Upper lobe of right lung (tissue), 1 donor: ENCODE results near the gene SLC17A2. TPM values are rescaled to one million over a fixed set of nuclear protein-coding genes. Genes with fewer than 3 reads are reported as not detected.

Experiments used
- ATAC-seq: fragments of 200-7000 bp; cut with Tn5 transposase; one replicate; pipeline ENCODE4 v1.9.1; 2020; ENCODE audit warnings: mild to moderate bottlenecking, moderate library complexity
- DNase-seq: peaks from one replicate; pipeline ENCODE4 v3.0.0-alpha.2; 2020
- H3K27ac ChIP-seq: fragments of 200-600 bp; one replicate; pipeline ENCODE4 v1.8.0; 2022
- H3K27me3 ChIP-seq: fragments of 200-600 bp; one replicate; pipeline ENCODE4 v1.8.0; 2022; ENCODE audit warnings: mild to moderate bottlenecking
- H3K36me3 ChIP-seq: fragments of 200-600 bp; one replicate; pipeline ENCODE4 v1.8.0; 2022
- H3K4me1 ChIP-seq: fragments of 200-600 bp; one replicate; pipeline ENCODE4 v1.8.0; 2022
- H3K4me3 ChIP-seq: fragments of 200-600 bp; one replicate; pipeline ENCODE4 v1.8.0; 2022; ENCODE audit warnings: mild to moderate bottlenecking
- H3K9me3 ChIP-seq: fragments of 200-600 bp; one replicate; pipeline ENCODE4 v1.8.0; 2022
- intact Hi-C: fragments of 100-400 bp; cut with DNase I; formaldehyde crosslinking; loops from one replicate; pipeline ENCODE4 v1.11.0; 2022
- total RNA-seq: library from RNA; stranded (reverse); fragmentation: NEBNext Ultra II Directional; extraction: Animal tissue kit (Norgen Biotek cat#: 25700); gene quantifications from one replicate; pipeline ENCODE4 v1.2.1, GENCODE V29; 2021
- TF ChIP-seq, protein P1 (sequence below): fragments of 200-600 bp; IDR thresholded peaks from one replicate; pipeline ENCODE4 v1.8.0; 2022; ENCODE audit warnings: antibody characterized with exemption
- donor health status: DM: no; HTN: yes; CAD: no; lungs with severe emphysema.

SLC17A2 gene
- total RNA-seq, 1 donor from 2014 or later = not detected

DNA sequence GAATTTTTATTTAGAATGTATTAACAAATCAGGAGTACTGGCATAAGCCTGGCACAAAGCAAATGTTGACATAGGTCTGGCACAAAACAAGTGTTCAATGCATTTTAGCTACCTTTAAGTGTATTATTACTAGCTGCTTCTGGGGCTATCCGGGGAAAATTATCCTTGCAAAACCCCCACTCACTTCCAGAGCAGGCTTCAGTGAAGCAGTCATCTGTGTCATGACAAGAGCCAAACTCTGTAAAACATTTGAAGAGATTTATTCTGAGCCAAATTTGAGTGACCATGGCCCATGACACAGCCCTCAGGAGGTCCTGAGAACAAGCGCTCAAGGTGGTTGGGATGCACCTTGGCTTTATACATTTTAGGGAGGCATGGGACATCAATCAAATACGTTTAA is 25.7 kb upstream of the SLC17A2 start:
- no peak for ATAC-seq

DNA sequence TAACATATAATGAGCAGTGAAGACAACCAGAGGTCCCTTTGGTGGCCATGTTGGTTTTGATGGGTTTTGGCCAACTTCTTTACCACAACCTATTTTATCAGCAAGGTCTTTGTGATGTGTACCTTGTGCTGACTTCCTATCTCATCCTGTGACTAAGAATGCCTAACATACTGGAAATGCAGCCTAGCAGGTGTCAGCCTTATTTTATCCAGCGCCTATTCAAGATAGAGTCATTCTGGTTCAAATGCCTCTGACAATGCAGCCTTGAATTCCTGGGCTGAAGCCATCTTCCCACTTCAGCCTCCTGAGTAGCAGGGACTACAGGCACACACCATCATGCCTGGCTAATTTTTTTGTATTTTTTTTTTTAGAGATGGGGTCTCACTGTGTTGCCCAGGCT is 24.3 kb upstream of the SLC17A2 start:
- intact Hi-C loops = no loop called here
- no peak overlapping the region for H3K27ac ChIP-seq
- no peaks in the 10 kb centered on the region for H3K4me1 ChIP-seq
- no peak for DNase-seq
- H3K9me3 ChIP-seq = no peaks in the 10 kb centered on the region
- TF ChIP-seq, protein P1, sequence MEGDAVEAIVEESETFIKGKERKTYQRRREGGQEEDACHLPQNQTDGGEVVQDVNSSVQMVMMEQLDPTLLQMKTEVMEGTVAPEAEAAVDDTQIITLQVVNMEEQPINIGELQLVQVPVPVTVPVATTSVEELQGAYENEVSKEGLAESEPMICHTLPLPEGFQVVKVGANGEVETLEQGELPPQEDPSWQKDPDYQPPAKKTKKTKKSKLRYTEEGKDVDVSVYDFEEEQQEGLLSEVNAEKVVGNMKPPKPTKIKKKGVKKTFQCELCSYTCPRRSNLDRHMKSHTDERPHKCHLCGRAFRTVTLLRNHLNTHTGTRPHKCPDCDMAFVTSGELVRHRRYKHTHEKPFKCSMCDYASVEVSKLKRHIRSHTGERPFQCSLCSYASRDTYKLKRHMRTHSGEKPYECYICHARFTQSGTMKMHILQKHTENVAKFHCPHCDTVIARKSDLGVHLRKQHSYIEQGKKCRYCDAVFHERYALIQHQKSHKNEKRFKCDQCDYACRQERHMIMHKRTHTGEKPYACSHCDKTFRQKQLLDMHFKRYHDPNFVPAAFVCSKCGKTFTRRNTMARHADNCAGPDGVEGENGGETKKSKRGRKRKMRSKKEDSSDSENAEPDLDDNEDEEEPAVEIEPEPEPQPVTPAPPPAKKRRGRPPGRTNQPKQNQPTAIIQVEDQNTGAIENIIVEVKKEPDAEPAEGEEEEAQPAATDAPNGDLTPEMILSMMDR = no peak
- no peaks in the 10 kb centered on the region for H3K27me3 ChIP-seq
- no peaks in the 10 kb centered on the region for H3K36me3 ChIP-seq
- no peak overlapping the region for H3K4me3 ChIP-seq
- no peak for ATAC-seq

More for the DNA sequence above, 25.7 kb upstream of the SLC17A2 start:
- no peaks in the 10 kb centered on the region for H3K4me1 ChIP-seq
- H3K4me3 ChIP-seq = no peak overlapping the region
- intact Hi-C loops = no loop called here
- no peaks in the 10 kb centered on the region for H3K36me3 ChIP-seq
- DNase-seq = no peak
- no peaks in the 10 kb centered on the region for H3K27me3 ChIP-seq
- H3K9me3 ChIP-seq = no peaks in the 10 kb centered on the region
- TF ChIP-seq, protein P1 = no peak
- H3K27ac ChIP-seq = no peak overlapping the region

DNA sequence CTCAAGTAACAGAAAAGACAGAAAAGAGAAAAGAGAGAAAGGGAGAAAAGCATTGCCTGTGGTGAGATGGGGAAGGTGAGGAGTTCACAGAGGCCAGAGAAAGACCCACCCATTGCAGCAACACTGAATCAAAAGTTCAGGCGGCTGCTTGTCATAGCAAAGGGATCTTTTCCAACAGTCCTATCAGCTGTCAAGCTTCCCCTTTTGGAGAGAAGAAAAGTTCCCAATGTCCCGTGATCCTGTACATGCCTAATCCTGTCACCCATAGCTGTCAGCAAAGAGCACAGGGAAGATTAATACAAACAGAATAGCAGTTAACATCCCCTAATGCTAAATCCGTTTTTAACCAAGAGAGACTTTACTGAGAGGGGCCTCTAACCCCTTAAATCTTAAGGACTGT is 23.2 kb upstream of the SLC17A2 start:
- no peak overlapping the region for H3K27ac ChIP-seq
- H3K9me3 ChIP-seq = no peaks in the 10 kb centered on the region
- ATAC-seq (peak; percentile 51), DNase-seq (no peak)
- H3K27me3 ChIP-seq = no peaks in the 10 kb centered on the region
- no peak overlapping the region for H3K4me3 ChIP-seq
- H3K36me3 ChIP-seq = no peaks in the 10 kb centered on the region
- TF ChIP-seq, protein P1 = no peak
- intact Hi-C loops = no loop called here
- no peaks in the 10 kb centered on the region for H3K4me1 ChIP-seq

DNA sequence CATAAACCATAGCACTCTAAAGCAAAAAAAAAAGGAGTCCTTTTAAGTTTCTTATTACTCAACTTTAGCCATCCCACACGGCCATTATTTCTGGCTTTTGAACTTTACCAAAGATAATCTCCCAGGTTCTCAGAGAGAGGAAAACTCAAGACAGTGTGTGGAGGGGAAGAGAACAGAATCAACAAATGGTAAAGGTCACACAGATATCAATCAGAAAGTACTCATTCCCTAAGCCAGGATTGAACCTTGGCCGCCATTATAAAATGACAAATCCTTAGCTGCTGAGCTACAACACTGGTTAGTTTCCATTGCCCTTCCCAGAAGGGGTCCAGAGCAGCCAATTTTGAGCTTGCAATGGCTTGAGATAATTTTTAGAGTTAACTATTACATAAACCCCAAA is 22.0 kb upstream of the SLC17A2 start:
- Histone ChIP-seq H3K27ac (no peak overlapping the region), H3K4me3 (no peak overlapping the region), H3K27me3 (no peaks in the 10 kb centered on the region), H3K36me3 (no peaks in the 10 kb centered on the region), H3K9me3 (no peaks in the 10 kb centered on the region), H3K4me1 (no peaks in the 10 kb centered on the region)
- TF ChIP-seq, protein P1 = no peak
- no peak for DNase-seq
- no peak for ATAC-seq
- intact Hi-C loops = no loop called here

DNA sequence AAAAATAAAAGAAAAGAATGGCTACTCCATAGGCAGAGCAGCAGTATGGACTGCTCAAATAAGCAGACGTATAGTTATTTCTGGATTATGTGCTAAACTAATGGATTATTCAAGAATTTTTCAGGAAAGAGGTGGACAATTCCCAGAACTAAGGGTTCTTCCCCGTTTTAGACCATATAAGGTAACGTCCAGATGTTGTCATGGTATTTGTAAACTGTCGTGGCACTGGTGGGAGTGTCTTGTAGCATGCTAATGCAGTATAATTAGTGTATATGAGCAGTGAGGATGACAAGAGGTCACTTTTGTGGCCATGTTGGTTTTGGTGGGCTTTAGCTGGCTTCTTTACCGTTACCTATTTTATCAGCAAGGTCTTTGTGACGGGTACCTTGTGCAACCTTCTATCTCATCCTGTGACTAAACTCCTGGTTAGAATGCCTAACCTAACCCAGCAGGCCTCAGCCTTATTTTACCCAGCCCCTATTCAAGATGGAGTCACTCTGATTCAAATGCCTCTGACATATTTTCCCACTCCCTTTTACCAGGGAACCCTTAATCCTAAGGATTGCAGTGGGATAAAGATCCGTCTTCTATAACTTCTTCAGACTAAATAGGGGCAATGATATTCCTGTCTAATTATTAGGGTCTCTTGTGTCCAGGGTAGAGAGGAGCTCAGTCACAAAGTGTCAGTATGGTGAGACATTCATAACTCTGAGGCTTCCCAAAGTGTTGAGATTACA is 21.0 kb upstream of the SLC17A2 start:
- no peaks in the 10 kb centered on the region for H3K27me3 ChIP-seq
- no peaks in the 10 kb centered on the region for H3K4me1 ChIP-seq
- TF ChIP-seq, protein P1 = no peak
- no peaks in the 10 kb centered on the region for H3K9me3 ChIP-seq
- H3K36me3 ChIP-seq = no peaks in the 10 kb centered on the region
- intact Hi-C loops = no loop called here
- ATAC-seq (no peak), DNase-seq (no peak)
- H3K27ac ChIP-seq = no peak overlapping the region
- no peak overlapping the region for H3K4me3 ChIP-seq
